ENCODE data around the gene PRM2.

DNA sequence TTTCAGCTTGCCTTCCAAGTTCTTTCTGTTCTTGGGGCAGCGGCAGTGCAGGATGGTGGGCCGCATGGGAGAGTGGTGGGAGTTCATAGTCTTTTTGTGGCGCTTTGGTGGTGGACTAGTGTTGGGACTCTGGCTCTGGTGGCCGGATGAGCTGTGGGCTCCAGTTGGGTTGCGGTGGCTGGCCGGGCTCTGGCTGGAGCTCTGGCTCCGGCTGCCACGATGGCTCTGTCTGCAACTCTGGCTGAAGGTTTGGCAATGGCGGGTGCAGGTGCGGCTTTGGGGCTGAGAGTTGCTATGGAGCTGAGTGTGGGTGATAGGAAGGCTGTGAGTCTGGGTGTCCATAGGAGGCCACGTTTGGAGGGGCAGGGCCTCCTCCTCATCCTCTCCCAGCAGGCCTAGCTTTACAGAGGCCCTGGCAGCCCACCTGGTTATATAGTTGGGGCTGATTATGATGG lies 7.3 kb downstream of the PRM2 start, which contains the start of gene TNP2:
- TF ChIP-seq EZH2 (IDR thresholded peaks at IDR 0.05; ENCODE audit: insufficient read depth, poor library complexity, severe bottlenecking) (no peak), EZH2phosphoT487 (IDR thresholded peaks at IDR 0.05; ENCODE audit: insufficient read depth, low read depth) (no peak)

Data from GM23248 (cell line).